Skin of body (tissue), 2 donors: Measurements from ENCODE around the gene HGFAC. TPM values are rescaled to one million over a fixed set of nuclear protein-coding genes. Genes with fewer than 3 reads are reported as not detected.

Source experiments
- DNase-seq: peaks from one replicate; lab custom pipeline; 2025; lab: John Stamatoyannopoulos, UW
- total RNA-seq: library from RNA; depleted of rRNA; stranded (reverse); fragments of >200 nt; gene quantifications from one replicate; pipeline ENCODE4 v1.2.3, GENCODE V29; 2014

Gene HGFAC
- total RNA-seq, result 0.20 TPM

GRCh38 chr4:3441501-3442459 is at the start of gene HGFAC:
Gene HGFAC, plus strand, starts transcription at chr4:3441968. Its CDS starts 34 bp downstream, at chr4:3442002.
- no peak for DNase-seq

- no peak for DNase-seq
These were observed 49.4 kb upstream of the HGFAC start for GRCh38 chr4:3392321-3392720.

GRCh38 chr4:3393171-3393570 is 48.6 kb upstream of the HGFAC start:
- no peak for DNase-seq

GRCh38 chr4:3396600-3396999 is 45.2 kb upstream of the HGFAC start:
- no peak for DNase-seq

GRCh38 chr4:3397128-3397527 is 44.6 kb upstream of the HGFAC start:
- DNase-seq, result no peak

- DNase-seq, result no peak
These were observed 42.2 kb upstream of the HGFAC start for GRCh38 chr4:3399277-3400194.

GRCh38 chr4:3401436-3402171 is 40.2 kb upstream of the HGFAC start:
- no peak for DNase-seq

- no peak for DNase-seq
These were observed 39.0 kb upstream of the HGFAC start for GRCh38 chr4:3402491-3403347.

- DNase-seq, result no peak
These were observed 38.3 kb upstream of the HGFAC start for GRCh38 chr4:3403348-3403906.

- DNase-seq, result no peak
These were observed 37.2 kb upstream of the HGFAC start for GRCh38 chr4:3404546-3404945.

GRCh38 chr4:3405176-3405575 is 36.6 kb upstream of the HGFAC start:
- DNase-seq, result no peak

GRCh38 chr4:3406021-3406420 is 35.7 kb upstream of the HGFAC start:
- DNase-seq, result no peak

GRCh38 chr4:3406431-3406830 is 35.3 kb upstream of the HGFAC start:
- no peak for DNase-seq

GRCh38 chr4:3407171-3407771 is 34.5 kb upstream of the HGFAC start:
- no peak for DNase-seq

- no peak for DNase-seq
These were observed 33.6 kb upstream of the HGFAC start for GRCh38 chr4:3407930-3408792.

GRCh38 chr4:3408793-3409330 is 32.9 kb upstream of the HGFAC start:
- DNase-seq, result no peak

- DNase-seq, result no peak
These were observed 32.1 kb upstream of the HGFAC start for GRCh38 chr4:3409571-3410091.
